Panc1 (cell line): ENCODE measurements around the gene SLC2A4. TPM values are rescaled to one million over a fixed set of nuclear protein-coding genes. Genes with fewer than 3 reads are reported as not detected.

ENCODE experiments used
- ATAC-seq: fragments of 200-7000 bp; cut with Tn5 transposase; 2 replicates; pipeline ENCODE4 v1.9.1; 2020; ENCODE audit warnings: mild to moderate bottlenecking, moderate library complexity
- BruUV-seq: library from RNA; stranded (reverse); fragments of 400-500 nt; replicated peaks from 2 replicates; lab custom pipeline; 2021; lab: Mats Ljungman, UMichigan
- CTCF ChIA-PET: fragments of 300-600 bp; sonication (Branson Sonifier 250); formaldehyde crosslinking; loops from one replicate; lab custom pipeline; 2022; ENCODE audit warnings: antibody characterized with exemption; lab: Charles Lee
- POLR2A ChIA-PET: fragments of 300-600 bp; sonication (Branson Sonifier 250); formaldehyde crosslinking; loops from one replicate; lab custom pipeline; 2022; ENCODE audit warnings: antibody characterized with exemption; lab: Charles Lee
- DNase-seq: peaks from one replicate; pipeline ENCODE4 v3.0.0-alpha.2; 2010; ENCODE audit warnings: low read depth, low spot score
- H3K27ac ChIP-seq: 2 replicates; pipeline ENCODE4 v1.5.1; 2011; ENCODE audit warnings: mild to moderate bottlenecking, low read length, inconsistent platforms
- H3K27me3 ChIP-seq: fragments of 200-500 bp; sonication (Bioruptor generic); 2 replicates; pipeline ENCODE4 v1.6.0; 2014; ENCODE audit warnings: low read length, inconsistent platforms; ENCODE audit not compliant: control insufficient read depth, insufficient read depth
- H3K36me3 ChIP-seq: fragments of 200-500 bp; sonication (Bioruptor generic); 2 replicates; pipeline ENCODE4 v1.5.1; 2014; ENCODE audit warnings: inconsistent platforms, mild to moderate bottlenecking, low read length, moderate library complexity; ENCODE audit not compliant: control insufficient read depth, insufficient read depth
- H3K4me1 ChIP-seq: 2 replicates; pipeline ENCODE4 v1.5.1; 2011; ENCODE audit warnings: inconsistent platforms, mild to moderate bottlenecking, low read length, moderate library complexity; ENCODE audit not compliant: control insufficient read depth, insufficient read depth
- H3K4me3 ChIP-seq, 2 experiments: 2 replicates each; pipeline ENCODE4 v1.5.1; 2011 to 2012; ENCODE audit warnings: low read depth in 2 of 2, low read length in 2 of 2, mild to moderate bottlenecking in 2 of 2, inconsistent platforms in 1 of 2, moderate library complexity in 1 of 2
- H3K9me3 ChIP-seq: fragments of 200-500 bp; sonication (Bioruptor generic); 2 replicates; pipeline ENCODE4 v1.5.1; 2014; ENCODE audit warnings: low read depth, mild to moderate bottlenecking, inconsistent platforms, low read length, moderate library complexity; ENCODE audit not compliant: control insufficient read depth, insufficient read depth
- CTCF ChIP-seq: fragments of 450-650 bp; IDR thresholded peaks from 2 replicates; pipeline ENCODE4 v1.5.1; 2017; ENCODE audit warnings: mild to moderate bottlenecking
- POLR2AphosphoS5 ChIP-seq: IDR thresholded peaks from 2 replicates; pipeline ENCODE4 v1.6.1; 2012; ENCODE audit warnings: mild to moderate bottlenecking, low read depth, low read length, moderate library complexity
- REST ChIP-seq, 2 experiments: IDR thresholded peaks; 2 replicates each; pipeline ENCODE4 v1.6.1; 2011 to 2012; ENCODE audit warnings: low read depth in 2 of 2, control low read depth in 1 of 2, low read length in 1 of 2, mild to moderate bottlenecking in 1 of 2, moderate library complexity in 1 of 2; ENCODE audit not compliant: insufficient read depth in 1 of 2
- SIN3A ChIP-seq: IDR thresholded peaks from 2 replicates; pipeline ENCODE4 v1.6.1; 2012; ENCODE audit warnings: low read depth, mild to moderate bottlenecking, low read length, moderate library complexity, borderline replicate concordance; ENCODE audit not compliant: insufficient read depth
- TCF7L2 ChIP-seq: IDR thresholded peaks from 2 replicates; pipeline ENCODE4 v1.6.1; 2011; ENCODE audit warnings: mild to moderate bottlenecking, low read depth, low read length, inconsistent platforms
- in situ Hi-C: cut with HindIII; loops from 2 replicates; pipeline ENCODE4 v1.10.0; 2016; ENCODE audit warnings: low sequenced_read_pairs, low pct_unique_long_range_greater_than_20kb
- intact Hi-C: fragments of 100-400 bp; cut with micrococcal nuclease; formaldehyde crosslinking; loops from one replicate; pipeline ENCODE4 v1.10.0; 2022; ENCODE audit not compliant: unreplicated experiment
- total RNA-seq: library from RNA; stranded (reverse); gene quantifications from one replicate; pipeline ENCODE4 v1.2.1, GENCODE V29; 2021; ENCODE audit not compliant: unreplicated experiment

SLC2A4 gene
- total RNA-seq, 1 experiment from 2014 or later: 0.31 TPM

- intact Hi-C loops: no loop called here
- POLR2A ChIA-PET: no interaction called here
Measured at GRCh38 chr17:7325031-7325528, 43.6 kb downstream of the SLC2A4 start.

GRCh38 chr17:7326186-7326585 lies 44.7 kb downstream of the SLC2A4 start:
- intact Hi-C loops: no loop called here
- in situ Hi-C loops: no loop called here
- Histone ChIP-seq H3K9me3 (no peaks in the 10 kb centered on the region), H3K4me1 (peaks cover 7% of the 10 kb centered on the region), H3K27me3 (no peaks in the 10 kb centered on the region), H3K36me3 (no peaks in the 10 kb centered on the region; the same call in 1 of the 2 replicates), H3K4me3 (no peak overlapping the region), H3K27ac (no peak overlapping the region)
- no peak for ATAC-seq
- POLR2A ChIA-PET: no interaction called here
- TF ChIP-seq CTCF (no peak), POLR2AphosphoS5 (no peak), TCF7L2 (no peak), REST (IDR thresholded peaks at IDR 0.05; ENCODE audit: insufficient read depth in 1 of 2, low read depth in 2 of 2, low read length in 1 of 2) (no peak), SIN3A (no peak)
- DNase-seq: no peak
- CTCF ChIA-PET: no interaction called here
- BruUV-seq: no TSS peak

More at GRCh38 chr17:7325031-7325528, 43.6 kb downstream of the SLC2A4 start:
- TF ChIP-seq POLR2AphosphoS5: no peak
- no peak for TF ChIP-seq TCF7L2
- TF ChIP-seq SIN3A: no peak
- TF ChIP-seq CTCF: no peak
- TF ChIP-seq REST (IDR thresholded peaks at IDR 0.05; ENCODE audit: insufficient read depth in 1 of 2, low read depth in 2 of 2, low read length in 1 of 2): no peak
- no peak overlapping the region for H3K27ac ChIP-seq
- no peak for DNase-seq
- H3K9me3 ChIP-seq: no peaks in the 10 kb centered on the region
- no TSS peak for BruUV-seq
- H3K4me1 ChIP-seq: peaks cover 4% of the 10 kb centered on the region; the same call in 1 of the 2 replicates
- peaks cover 3% of the 10 kb centered on the region for H3K36me3 ChIP-seq
- ATAC-seq: no peak
- in situ Hi-C loops: no loop called here
- H3K4me3 ChIP-seq: no peak overlapping the region
- H3K27me3 ChIP-seq: no peaks in the 10 kb centered on the region
- CTCF ChIA-PET: no interaction called here
